SK-N-SH treated with all-trans-retinoic acid at 6 μM for 48 hours (cell line): ENCODE measurements around the gene SYNDIG1L.

Source experiments
- ATAC-seq: fragments of 200-7000 bp; cut with Tn5 transposase; 3 replicates; pipeline ENCODE4 v1.9.1; 2020; ENCODE audit warnings: mild to moderate bottlenecking, moderate library complexity
- ARNTL ChIP-seq: fragments of 450-650 bp; formaldehyde crosslinking; IDR thresholded peaks from 2 replicates; pipeline ENCODE4 v1.5.0; 2020; ENCODE audit warnings: low read depth, mild to moderate bottlenecking, moderate library complexity, borderline replicate concordance
- BACH2 ChIP-seq: fragments of 250-450 bp; sonication (Bioruptor Pico); IDR thresholded peaks from 2 replicates; pipeline ENCODE4 v1.9.0; 2021; ENCODE audit warnings: mild to moderate bottlenecking, borderline replicate concordance
- CSDC2 ChIP-seq: fragments of 250-450 bp; sonication (Bioruptor Pico); IDR thresholded peaks from 2 replicates; pipeline ENCODE4 v1.5.0; 2020; ENCODE audit warnings: mild to moderate bottlenecking, moderate library complexity
- ESRRG ChIP-seq: fragments of 250-450 bp; sonication (Bioruptor Pico); IDR thresholded peaks from 2 replicates; pipeline ENCODE4 v1.6.1; 2021; ENCODE audit warnings: mild to moderate bottlenecking
- ISL1 ChIP-seq: fragments of 250-450 bp; sonication (Bioruptor Pico); IDR thresholded peaks from 2 replicates; pipeline ENCODE4 v2.1.2; 2022; ENCODE audit warnings: mild to moderate bottlenecking, moderate library complexity
- OSR1 ChIP-seq: fragments of 250-450 bp; sonication (Bioruptor Pico); IDR thresholded peaks from 2 replicates; pipeline ENCODE4 v1.8.0; 2022; ENCODE audit warnings: moderate library complexity, mild to moderate bottlenecking, inconsistent platforms
- POU6F1 ChIP-seq: fragments of 250-450 bp; sonication (Bioruptor Pico); IDR thresholded peaks from 2 replicates; pipeline ENCODE4 v1.8.0; 2021; ENCODE audit warnings: low read depth, mild to moderate bottlenecking, moderate library complexity, borderline replicate concordance
- SNAI2 ChIP-seq: fragments of 250-450 bp; sonication (Bioruptor Pico); IDR thresholded peaks from 2 replicates; pipeline ENCODE4 v1.5.0; 2020; ENCODE audit warnings: mild to moderate bottlenecking, moderate library complexity
- TCF4 ChIP-seq: fragments of 250-450 bp; sonication (Bioruptor Pico); IDR thresholded peaks from 2 replicates; pipeline ENCODE4 v1.8.0; 2021; ENCODE audit warnings: mild to moderate bottlenecking, moderate library complexity, borderline replicate concordance
- TOX ChIP-seq: fragments of 250-450 bp; sonication (Bioruptor Pico); IDR thresholded peaks from 2 replicates; pipeline ENCODE4 v1.8.0; 2021; ENCODE audit warnings: mild to moderate bottlenecking, moderate library complexity, borderline replicate concordance
- ZC3H10 ChIP-seq: fragments of 250-450 bp; sonication (Bioruptor Pico); IDR thresholded peaks from 2 replicates; pipeline ENCODE4 v1.5.1; 2021; ENCODE audit warnings: mild to moderate bottlenecking, moderate library complexity
- ZNF70 ChIP-seq: fragments of 450-650 bp; formaldehyde crosslinking; IDR thresholded peaks from 2 replicates; pipeline ENCODE4 v1.5.0; 2020; ENCODE audit warnings: mild to moderate bottlenecking, moderate library complexity
- ZNF8 ChIP-seq: fragments of 450-650 bp; formaldehyde crosslinking; IDR thresholded peaks from 2 replicates; pipeline ENCODE4 v1.5.0; 2020; ENCODE audit warnings: mild to moderate bottlenecking, moderate library complexity
- TF ChIP-seq, protein P1 (sequence below): fragments of 250-450 bp; sonication (Bioruptor Pico); IDR thresholded peaks from 2 replicates; pipeline ENCODE4 v1.5.1; 2020; ENCODE audit warnings: low read depth, mild to moderate bottlenecking, moderate library complexity
- TF ChIP-seq, protein P2 (sequence below): fragments of 250-450 bp; sonication (Bioruptor Pico); IDR thresholded peaks from 2 replicates; pipeline ENCODE4 v1.8.0; 2020; ENCODE audit warnings: mild to moderate bottlenecking, moderate library complexity, borderline replicate concordance
- TF ChIP-seq, protein P3 (sequence below): fragments of 250-450 bp; sonication (Bioruptor Pico); IDR thresholded peaks from 2 replicates; pipeline ENCODE4 v1.5.0; 2020; ENCODE audit warnings: mild to moderate bottlenecking, moderate library complexity

SYNDIG1L gene

DNA sequence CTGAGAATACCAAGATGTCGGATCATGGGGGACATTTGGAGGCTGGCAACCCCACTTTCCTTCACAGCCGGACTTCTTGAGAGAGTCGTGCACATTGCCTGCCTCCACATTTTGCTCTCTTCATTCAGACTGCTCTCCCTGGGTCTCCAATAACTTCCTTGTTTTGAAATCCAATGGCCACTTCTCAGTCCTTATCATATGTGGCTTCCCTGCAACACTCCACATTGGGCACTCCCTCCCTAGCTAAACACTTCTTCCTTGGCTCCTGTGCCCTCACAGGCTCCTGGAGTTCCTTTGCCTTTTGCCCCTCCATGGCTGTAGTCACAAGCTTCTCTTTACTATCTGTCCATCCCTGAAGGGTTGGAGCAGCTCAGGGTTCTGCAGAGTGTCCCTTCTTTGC lies 37.0 kb upstream of the SYNDIG1L start:
- no peak for ATAC-seq
- TF ChIP-seq BACH2 (CRISPR knock-in tag) (no peak), ZNF8 (CRISPR knock-in tag) (no peak), ZNF70 (CRISPR knock-in tag) (no peak), ISL1 (CRISPR knock-in tag) (no peak), ESRRG (CRISPR knock-in tag) (no peak)
- TF ChIP-seq, protein P1, sequence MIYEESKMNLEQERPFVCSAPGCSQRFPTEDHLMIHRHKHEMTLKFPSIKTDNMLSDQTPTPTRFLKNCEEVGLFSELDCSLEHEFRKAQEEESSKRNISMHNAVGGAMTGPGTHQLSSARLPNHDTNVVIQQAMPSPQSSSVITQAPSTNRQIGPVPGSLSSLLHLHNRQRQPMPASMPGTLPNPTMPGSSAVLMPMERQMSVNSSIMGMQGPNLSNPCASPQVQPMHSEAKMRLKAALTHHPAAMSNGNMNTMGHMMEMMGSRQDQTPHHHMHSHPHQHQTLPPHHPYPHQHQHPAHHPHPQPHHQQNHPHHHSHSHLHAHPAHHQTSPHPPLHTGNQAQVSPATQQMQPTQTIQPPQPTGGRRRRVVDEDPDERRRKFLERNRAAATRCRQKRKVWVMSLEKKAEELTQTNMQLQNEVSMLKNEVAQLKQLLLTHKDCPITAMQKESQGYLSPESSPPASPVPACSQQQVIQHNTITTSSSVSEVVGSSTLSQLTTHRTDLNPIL (CRISPR knock-in tag), result no peak
- TF ChIP-seq, protein P2, sequence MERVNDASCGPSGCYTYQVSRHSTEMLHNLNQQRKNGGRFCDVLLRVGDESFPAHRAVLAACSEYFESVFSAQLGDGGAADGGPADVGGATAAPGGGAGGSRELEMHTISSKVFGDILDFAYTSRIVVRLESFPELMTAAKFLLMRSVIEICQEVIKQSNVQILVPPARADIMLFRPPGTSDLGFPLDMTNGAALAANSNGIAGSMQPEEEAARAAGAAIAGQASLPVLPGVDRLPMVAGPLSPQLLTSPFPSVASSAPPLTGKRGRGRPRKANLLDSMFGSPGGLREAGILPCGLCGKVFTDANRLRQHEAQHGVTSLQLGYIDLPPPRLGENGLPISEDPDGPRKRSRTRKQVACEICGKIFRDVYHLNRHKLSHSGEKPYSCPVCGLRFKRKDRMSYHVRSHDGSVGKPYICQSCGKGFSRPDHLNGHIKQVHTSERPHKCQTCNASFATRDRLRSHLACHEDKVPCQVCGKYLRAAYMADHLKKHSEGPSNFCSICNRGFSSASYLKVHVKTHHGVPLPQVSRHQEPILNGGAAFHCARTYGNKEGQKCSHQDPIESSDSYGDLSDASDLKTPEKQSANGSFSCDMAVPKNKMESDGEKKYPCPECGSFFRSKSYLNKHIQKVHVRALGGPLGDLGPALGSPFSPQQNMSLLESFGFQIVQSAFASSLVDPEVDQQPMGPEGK (CRISPR knock-in tag), result no peak
- TF ChIP-seq, protein P3, sequence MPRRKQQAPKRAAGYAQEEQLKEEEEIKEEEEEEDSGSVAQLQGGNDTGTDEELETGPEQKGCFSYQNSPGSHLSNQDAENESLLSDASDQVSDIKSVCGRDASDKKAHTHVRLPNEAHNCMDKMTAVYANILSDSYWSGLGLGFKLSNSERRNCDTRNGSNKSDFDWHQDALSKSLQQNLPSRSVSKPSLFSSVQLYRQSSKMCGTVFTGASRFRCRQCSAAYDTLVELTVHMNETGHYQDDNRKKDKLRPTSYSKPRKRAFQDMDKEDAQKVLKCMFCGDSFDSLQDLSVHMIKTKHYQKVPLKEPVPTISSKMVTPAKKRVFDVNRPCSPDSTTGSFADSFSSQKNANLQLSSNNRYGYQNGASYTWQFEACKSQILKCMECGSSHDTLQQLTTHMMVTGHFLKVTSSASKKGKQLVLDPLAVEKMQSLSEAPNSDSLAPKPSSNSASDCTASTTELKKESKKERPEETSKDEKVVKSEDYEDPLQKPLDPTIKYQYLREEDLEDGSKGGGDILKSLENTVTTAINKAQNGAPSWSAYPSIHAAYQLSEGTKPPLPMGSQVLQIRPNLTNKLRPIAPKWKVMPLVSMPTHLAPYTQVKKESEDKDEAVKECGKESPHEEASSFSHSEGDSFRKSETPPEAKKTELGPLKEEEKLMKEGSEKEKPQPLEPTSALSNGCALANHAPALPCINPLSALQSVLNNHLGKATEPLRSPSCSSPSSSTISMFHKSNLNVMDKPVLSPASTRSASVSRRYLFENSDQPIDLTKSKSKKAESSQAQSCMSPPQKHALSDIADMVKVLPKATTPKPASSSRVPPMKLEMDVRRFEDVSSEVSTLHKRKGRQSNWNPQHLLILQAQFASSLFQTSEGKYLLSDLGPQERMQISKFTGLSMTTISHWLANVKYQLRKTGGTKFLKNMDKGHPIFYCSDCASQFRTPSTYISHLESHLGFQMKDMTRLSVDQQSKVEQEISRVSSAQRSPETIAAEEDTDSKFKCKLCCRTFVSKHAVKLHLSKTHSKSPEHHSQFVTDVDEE (CRISPR knock-in tag), result no peak

DNA sequence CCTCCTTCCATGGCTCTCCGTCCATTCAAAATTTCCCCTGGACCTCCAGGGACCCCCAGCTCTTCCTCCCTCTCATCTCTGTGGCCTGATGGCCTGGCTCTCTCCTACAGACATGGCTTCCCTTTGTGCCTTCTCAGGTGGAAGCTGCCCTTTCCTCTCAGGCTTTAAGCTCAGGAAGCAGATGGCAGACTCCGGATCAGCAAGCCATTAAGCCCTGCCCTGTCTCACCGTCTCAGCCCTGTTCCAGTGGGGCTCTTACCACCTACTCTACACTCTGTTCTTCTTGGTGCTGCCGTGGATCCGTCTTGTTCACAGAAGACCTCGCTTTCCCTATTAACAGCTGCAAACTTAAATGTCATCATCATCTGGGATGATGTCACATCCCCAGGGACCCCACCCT lies 34.0 kb upstream of the SYNDIG1L start:
- no peak for ATAC-seq
- TF ChIP-seq ARNTL (CRISPR knock-in tag) (no peak), ESRRG (CRISPR knock-in tag) (no peak), SNAI2 (CRISPR knock-in tag) (no peak), CSDC2 (CRISPR knock-in tag) (no peak), ZNF8 (CRISPR knock-in tag) (no peak), BACH2 (CRISPR knock-in tag) (no peak), OSR1 (no peak), TOX (CRISPR knock-in tag) (no peak), ZC3H10 (CRISPR knock-in tag) (no peak), ZNF70 (CRISPR knock-in tag) (no peak), POU6F1 (CRISPR knock-in tag) (no peak), TCF4 (CRISPR knock-in tag) (no peak)
- TF ChIP-seq, protein P2 (CRISPR knock-in tag), result no peak
- TF ChIP-seq, protein P1 (CRISPR knock-in tag), result no peak
- TF ChIP-seq, protein P3 (CRISPR knock-in tag), result no peak
